GM12891 (cell line): ENCODE measurements around the gene CTNNA3.

Experiments used
- POLR2A ChIP-seq: IDR thresholded peaks from 2 replicates; pipeline ENCODE4 v1.6.1; 2011; ENCODE audit warnings: low read depth, low read length, control low read depth
- SPI1 ChIP-seq: IDR thresholded peaks from 2 replicates; pipeline ENCODE4 v1.6.1; 2011; ENCODE audit warnings: low read depth, low read length, control low read depth

DNA sequence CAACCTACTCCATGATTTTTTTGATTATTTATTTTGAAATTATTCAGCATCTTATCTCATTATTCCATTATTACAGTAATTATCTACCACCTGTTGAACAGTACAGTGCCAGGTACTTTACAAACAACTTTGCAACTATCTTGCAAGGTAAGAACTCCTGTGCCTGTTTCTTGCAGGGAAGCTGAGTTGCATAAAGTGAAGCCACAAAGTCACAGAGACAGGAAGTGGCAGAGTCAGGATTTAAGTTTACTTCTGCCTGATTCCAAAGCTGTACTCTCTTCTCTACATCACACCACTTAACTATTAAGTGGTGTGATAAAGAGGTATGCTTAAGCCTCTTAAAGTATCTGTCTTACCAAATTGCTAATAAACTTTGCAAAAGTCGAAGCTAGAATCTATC lies 690.0 kb downstream of the CTNNA3 start:
- TF ChIP-seq POLR2A (no peak), SPI1 (no peak)
